Measurements from ENCODE around the gene KCNK3.
"Not testable (repeated sequence)": the region's sequence is repeated elsewhere in the genome, so short reads cannot be mapped to it uniquely, and the experiment has no call there.

KCNK3 gene

DNA sequence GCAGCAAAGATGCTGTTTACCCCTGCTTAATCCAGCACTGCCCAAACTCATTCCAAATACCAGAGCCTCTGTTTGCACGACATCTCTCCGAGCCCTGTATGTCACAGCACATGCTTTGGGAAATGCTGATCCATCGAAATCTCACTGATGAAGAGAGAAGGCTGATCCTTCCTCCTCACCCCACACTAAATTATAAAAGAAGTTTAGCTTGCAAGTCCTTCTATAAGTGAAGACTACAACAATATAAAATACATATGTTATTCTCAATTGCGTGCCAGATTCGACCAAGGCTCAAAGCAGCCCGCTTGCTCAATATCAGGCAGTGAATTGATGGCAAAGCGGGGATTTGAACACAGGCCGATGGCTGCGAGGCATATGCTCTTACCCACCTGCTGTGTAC is 40.9 kb downstream of the KCNK3 start:
- no peak for DNase-seq

DNA sequence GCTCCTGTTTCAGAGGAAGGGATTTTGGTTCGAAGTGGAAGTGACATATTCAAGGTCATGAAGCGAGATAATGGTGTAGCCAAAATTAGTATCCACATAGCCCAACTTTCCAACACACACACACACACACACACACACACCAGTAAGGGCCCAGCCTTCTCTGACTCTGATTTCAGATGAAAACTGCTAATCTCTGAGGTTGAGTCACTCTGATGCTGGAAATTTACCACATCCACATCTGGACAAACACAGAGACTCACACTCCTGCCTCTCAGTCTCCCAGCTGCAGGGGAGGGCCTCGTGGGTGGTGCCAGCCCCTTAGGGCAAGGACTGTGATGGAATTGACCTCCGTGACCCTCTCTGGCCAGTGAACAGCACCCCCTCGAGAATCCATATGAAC is 42.6 kb downstream of the KCNK3 start:
- DNase-seq, result no peak

DNA sequence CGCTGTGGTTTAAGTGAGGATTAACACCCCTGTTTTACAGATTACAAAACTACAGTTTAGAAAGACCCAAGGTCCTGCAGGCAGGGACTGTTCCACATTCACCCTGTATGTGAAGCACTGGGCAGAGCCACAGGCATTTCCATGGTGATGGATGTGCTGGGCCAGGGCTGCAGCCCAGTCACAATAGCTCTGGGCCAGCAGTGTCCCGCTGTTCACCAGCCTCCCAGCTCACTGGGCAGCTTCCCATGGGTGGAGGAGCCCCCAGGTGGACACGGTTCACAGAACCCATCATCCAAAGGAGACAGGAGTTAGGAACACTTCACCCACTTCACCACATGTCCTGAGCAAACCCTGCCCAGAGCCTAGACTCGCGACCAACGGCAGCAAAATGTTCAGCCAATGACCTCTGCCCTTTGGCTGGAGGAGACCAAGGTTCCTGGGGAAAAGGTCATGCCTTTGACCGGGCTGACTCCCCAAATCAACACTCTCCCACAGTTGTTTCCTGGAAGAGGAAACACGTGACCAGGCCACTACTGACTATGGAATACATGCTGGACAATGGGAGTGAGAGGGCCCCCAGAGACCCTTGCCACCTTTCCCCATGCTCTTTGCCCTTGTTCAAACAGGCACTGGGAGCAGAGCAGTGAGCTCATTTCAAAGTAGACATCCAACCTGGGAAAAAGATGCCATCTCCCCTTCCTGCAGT is 43.5 kb downstream of the KCNK3 start:
- no peak for DNase-seq

DNA sequence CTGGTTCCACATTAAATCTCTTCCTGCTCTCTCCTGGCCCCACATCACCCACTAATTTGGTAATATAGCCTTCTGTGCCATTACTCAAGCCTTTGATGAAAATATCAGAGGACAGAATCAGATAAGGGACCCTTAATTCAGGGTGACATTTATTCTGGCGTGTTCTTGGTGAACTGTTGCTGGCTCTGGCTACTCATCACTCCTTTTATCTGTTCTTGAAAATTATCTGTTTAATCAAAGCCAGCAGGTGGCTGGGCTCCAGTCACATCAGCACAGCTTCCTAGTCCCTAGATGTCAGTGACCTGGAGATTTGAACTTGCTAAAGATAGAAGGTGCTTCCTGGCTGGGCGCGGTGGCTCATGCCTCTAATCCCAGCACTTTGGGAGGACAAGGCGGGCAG is 44.7 kb downstream of the KCNK3 start:
- DNase-seq, result no peak

DNA sequence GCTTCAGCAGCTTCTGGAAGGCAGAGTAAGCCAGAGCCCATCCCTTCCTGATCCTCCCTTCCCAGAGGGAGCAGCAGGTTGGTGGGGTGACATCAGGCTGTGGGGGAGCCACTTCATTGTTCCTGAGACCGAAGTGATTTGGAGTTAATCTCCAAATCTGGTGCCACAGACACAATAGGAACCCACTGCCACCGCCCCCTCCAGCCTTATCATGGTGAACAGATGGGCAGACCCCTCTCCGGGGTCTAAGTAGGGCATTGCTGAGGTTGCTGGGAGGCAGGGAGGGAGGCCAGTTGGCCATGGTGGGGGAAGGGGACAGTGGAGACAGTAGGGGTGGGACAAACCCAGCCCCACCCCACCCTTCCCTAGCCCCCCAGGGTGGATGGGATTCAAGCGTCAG is 46.0 kb downstream of the KCNK3 start:
- DNase-seq, result peak; percentile 88

DNA sequence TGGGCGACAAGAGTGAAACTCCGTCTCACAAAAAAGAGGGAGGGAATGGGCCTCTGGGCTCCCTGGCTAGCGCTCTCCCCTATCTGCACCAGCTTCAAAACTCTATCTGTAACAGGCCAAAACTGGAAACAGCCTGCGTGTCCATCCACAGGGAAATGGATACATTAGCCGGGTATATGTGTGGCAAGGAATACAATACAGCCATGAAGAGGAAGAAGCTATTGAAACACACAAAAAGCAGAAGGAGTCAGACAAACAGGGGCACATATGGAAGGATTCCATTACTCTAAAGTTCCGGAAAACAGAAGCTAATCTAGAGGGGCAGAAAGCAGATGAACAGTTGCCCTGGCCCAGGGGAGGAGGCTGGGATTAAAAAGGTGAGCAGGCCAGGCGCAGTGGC is 47.0 kb downstream of the KCNK3 start:
- DNase-seq, result no peak

DNA sequence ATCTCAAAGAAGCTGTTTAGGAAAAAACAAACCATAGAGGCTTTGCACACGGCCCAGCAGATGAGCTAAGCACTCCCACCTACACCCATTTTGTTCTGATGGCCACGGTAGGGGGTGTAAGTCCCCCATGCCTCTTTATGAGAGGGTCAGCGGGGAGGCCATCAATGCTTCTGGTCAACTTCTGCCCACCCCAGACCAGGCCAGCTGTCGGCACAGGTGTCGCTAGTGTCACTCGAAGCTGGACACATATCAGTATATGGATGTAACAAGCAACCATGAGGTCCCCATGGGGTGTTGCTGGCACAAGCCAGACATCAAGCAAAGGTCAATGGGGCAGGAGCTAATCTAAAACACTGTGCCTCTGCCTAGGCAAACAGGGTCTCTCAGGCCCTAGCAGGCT is 47.8 kb downstream of the KCNK3 start:
- no peak for DNase-seq

DNA sequence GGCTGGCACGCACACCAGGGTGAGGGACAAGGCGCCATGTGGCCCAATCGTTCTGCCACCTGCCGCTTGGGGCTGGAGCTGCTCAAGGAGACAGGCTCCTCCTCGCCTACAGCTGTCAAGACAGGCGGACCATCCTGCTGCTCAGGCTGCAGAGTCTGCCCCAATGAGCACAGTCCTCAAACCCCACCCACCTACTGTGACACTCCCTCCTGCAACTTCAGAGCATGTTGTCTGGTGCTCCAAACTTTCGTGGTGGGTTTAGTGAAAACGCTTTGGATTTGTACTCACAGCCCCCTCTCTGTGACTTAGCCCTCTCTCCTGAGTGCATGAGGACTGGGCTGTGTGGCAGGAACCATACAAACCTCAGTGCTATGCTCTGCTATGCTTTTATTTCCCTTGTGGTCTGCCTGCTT is 48.4 kb downstream of the KCNK3 start:
- DNase-seq, result peak; percentile 81

DNA sequence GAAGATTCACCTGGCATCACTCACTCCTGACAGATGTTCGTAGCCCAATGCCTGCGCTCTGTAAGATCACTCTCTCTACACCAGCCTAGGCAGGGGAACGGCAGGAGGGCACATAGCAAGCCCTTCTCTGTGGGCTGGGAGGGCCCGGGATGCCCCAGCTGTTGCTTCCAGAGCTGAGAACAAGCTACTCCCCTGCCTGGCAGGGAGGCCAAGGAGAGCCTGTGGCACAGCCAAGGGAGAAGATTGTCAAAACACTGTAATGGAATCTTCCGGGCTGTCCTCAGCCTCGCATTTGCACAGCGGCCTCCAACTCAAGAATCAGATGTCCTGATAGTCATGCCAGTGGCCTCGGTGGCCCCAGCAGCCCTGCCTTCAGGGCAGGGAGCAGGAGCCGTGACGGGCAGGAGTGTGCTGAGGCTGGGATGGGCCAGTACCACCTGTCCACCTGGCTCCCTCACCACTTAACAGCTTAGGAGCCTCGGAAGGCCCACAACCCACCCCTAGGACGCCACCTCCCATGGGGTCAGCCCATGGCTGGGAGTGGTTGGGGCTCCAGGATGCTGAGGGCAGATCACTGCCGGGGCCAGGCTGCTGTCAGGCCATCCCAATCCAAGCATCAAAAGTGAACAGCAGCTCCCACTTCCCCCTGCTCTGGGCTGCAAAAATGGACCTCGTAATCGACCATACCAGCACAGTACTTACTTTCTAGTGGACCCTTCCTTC is 49.7 kb downstream of the KCNK3 start:
- peak; percentile 18 for DNase-seq

DNA sequence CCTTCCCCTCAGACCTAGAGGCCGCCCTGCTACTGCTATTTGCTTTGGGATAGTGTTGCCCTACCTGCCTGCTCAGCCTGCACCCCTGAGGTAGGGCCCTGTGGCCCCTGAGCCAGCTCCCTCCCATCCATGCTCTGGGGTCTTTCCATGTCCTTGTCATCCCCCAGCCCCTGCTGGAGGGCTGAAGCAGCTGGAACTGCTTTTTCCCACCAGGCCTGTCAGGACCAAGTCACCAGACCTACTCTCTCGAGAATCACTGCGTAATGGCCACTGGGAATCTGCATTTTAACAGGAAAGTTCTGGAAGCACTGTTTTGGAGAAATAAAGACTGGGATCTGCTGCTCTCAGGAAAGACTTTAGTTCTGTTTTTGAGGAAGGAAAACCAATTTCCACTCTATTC is 51.3 kb downstream of the KCNK3 start:
- no peak for DNase-seq

DNA sequence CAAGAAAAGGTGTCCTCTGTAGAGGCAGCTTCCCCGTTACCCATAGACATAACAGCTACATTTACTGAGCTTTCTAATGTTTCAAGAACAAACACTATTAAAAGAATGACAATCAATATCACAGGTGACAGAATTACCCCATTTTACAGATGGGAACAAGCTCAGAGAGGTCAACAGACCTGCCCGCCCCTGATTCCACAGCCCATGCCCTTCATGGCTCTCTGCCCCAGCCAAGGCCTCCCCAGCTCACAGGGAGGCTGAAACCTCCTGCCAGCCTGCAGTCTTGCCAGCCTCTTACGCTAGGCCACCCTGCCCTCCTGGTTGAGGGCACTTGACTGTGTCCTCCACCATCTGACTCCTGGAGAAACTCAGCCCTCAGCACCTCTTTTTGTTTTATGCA is 52.4 kb downstream of the KCNK3 start:
- no peak for DNase-seq

DNA sequence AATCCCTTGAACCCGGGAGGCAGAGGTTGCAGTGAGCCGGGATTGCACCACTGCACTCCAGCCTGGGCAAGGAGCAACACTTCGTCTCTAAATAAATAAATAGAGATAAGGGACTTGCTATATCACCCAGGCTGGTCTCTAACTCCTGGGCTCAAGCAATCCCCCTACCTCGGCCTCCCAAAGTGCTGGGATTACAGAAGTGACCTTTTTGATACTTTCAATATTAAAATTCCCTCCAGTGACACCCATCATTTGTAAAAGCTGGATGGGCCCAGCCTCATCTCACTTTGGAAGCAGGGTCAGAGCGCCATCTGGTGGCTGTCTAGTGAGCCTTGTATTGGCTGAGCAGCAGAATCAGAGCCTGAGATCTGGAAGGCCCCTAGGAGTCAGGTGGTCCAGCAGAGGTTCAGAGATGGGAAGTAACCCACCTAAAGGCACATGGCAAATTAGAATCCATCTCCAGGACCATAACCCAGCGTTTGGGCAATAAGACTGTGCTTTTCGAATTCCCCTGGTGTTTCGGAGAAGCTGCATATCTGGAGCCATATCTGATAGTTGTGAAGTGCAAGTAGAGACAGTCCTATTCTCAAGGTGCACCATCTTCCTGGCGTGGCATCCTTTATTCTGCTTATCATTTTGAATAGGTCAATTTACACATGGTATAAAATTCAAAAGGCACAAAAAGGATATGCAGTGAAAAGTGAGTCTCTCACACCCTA is 53.2 kb downstream of the KCNK3 start:
- peak; percentile 15 for DNase-seq

DNA sequence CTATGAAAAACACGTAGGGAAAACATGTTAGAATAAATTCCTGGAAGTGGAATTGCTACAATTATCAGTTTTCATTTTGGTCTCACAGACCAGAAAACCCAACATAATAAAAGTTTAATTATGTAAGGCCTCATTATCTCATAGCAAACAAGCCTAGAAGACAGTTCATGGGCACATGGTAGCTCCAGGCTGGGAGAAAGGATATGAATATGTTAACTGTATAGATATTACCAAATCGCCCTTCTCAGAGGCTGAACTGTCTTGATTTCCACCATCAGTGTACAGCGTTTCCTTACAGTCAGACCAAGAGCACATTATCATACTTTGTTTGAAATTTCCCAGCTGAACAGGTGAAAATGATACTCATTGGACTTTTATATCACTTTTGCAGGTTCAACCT is 54.4 kb downstream of the KCNK3 start:
- DNase-seq, result no peak

DNA sequence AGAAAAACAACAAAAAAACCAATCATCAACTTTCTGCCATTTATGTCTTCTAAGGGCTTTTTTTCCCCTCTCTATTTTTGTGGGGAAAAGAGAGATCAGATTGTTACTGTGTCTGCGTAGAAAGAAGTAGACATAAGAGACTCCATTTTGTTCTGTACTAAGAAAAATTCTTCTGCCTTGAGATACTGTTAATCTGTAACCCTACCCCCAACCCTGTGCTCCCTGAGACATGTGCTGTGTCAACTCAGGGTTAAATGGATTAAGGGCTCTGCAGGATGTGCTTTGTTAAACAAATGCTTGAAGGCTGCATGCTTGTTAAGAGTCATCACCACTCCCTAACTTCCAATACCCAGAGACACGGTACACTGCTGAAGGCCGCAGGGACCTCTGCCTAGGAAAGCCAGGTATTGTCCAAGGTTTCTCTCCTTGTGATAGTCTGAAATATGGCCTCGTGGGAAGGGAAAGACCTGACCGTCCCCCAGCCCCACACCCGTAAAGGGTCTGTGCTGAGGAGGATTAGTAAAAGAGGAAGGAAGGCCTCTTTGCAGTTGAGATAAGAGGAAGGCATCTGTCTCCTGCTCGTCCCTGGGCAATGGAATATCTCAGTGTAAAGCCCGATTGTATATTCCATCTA is 57.4 kb downstream of the KCNK3 start:
- DNase-seq, result peak; percentile 32

DNA sequence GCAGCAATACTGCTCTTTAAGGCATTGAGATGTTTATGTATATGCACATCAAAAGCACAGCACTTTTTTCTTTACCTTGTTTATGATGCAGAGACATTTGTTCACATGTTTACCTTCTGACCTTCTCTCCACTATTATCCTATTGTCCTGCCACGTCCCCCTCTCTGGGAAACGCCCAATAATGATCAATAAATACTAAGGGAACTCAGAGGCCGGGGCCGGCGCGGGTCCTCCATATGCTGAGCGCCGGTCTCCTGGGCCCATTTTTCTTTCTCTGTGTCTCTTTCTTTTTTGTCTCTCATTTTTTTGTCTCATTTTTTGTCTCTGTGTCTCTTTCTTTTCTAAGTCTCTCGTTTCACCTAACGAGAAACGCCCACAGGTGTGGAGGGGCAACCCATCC is 57.9 kb downstream of the KCNK3 start:
- not testable (repeated sequence) for DNase-seq

DNA sequence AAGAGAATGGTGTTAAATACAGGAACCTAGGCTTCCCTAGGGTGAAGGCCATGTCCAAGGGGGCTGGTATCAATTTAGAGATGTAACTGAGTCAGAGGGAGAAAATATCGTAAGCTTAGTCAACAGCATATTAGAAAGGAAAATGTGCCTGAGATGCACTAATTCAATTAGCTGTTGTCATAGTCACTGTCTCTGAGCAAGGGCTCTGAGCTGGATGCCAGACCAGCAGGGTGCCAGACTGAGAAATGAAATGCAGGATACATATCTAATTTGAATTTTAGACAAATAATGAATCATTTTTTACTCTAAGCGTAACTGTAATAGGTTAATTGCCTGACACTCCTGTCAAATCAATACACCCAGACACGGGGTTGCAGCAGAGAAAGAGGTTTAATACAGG is 60.1 kb downstream of the KCNK3 start:
- DNase-seq, result no peak

DNA sequence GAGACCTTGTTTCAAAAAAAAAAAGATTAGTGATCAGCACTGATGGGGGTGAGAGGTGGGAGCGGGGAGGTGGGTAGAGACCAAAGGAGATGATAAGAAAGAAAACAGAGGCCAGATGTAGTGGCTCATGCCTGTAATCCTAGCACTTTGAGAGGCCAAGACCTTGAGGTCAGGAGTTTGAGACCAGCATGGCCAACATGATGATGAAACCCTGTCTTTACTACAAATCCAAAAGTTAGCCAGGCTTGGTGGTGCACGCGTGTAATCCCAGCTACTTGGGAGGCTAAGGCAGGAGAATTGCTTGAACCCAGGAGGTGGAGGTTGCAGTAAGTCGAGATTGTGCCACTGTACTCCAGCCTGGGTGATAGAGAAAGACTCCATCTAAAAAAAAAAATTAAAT is 62.0 kb downstream of the KCNK3 start:
- DNase-seq, result no peak

DNA sequence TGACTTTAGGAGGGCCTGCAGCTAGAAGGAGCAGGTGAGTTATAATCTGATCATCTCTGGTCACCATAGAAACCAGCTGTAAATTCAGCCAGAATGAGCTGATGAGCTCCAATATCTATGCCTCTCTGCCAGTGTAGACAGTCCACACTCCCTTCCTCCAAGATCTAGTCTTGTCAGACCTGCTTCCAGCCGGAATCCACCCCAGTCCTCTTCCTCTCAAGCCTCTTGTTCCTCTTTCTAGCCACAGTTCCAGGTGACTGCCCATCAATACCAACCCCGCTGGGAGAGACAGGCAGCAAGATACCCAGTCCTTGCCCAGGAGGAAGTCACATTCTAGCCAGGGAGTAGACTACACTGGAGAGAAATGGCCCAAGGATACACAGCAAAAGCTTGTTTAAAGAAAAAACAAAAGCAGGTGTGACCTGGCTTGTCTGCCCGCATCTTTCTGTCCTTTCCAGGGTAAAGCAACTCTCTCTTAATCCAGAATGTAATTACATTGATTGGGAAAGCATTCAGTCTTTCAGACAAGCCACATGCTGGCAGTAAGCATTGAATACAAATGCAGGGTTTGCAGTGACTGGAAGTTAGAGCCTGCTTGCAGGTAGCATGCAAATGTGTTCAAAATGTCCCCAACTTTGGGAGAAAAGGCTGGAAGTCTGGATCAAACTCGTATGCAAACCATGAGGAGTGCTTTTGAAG is 62.6 kb downstream of the KCNK3 start:
- no peak for DNase-seq

DNA sequence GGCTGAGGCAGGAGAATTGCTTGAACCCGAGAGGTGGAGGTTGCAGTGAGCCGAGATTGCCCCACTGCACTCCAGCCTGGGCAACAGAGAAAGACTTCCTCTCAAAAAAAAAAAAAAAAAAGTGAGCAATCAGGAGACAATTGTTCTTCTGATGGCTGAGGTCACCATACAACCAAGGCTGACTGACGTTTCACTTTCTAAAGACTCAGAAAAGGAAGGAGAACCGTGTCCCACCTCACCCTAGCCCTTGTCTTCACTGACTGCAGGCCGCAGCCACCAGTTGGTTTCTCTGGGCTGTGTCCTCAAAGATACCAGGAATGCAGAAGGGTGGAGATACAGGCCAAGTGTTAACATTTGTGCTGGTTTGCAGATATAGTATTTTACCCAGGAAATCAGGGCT is 63.8 kb downstream of the KCNK3 start:
- no peak for DNase-seq

DNA sequence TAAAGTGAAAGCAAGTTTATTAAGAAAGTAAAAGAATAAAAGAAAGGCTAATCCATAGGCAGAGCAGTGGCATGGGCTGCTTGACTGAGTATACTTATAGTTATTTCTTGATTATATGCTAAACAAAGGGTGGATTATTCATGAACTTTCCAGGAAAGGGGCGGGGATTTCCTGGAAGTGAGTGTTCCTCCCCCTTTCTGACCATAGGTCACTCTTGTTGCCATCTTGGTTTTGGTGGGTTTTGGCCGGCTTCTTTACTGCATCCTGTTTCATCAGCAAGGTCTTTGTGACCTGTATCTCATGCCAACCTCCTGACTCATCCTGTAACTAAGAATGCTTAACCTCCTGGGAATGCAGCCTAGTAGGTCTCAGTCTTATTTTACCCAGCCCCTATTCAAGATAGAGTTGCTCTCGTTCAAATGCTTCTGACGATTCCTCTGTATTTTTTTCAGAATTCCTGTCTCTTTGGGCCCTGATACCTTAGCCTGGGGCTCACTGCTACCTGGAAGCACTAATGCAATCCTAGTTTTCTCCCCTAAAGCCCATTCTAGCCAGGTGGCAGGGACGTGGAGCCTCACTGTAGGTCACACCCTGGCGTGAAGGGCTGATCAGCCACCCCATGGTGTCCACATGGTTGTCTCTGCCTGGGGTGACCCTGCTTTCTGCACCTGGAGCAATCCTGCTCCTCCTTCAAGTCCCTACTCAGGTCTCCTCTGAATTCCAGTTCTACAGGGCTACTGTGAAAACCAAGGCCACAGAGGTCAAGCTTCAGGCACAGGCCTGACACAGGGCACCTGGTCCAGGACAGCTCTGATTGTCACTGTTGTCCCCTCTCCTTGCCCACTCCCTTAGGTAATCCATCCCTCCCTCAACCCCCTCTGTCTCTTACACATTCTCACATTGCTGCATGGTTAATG is 65.6 kb downstream of the KCNK3 start:
- no peak for DNase-seq

DNA sequence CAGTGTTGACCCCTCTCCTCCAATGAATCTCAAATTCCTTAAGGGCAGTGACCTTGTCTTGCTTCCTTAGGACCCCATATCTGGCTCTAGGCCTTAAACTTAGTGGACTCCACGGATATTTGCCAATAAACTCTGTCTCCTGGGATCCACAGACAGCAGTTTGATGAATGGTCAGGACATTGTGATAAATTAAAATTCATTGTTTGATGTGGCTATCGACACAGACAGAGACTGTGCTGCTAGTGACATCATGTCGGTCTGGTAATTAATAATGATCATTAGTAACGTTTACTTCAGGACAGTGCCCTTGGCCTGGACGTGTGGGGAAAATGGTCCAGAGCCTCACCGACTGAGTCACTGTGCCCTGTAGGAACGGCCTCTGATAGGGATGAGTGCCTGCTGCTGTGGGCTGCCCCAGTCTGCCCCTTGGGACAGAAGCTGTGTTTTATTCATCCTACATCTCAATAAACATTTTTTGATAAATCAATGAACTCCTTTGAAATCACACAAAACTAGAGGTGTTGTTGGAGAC is 66.3 kb downstream of the KCNK3 start:
- DNase-seq, result no peak

DNA sequence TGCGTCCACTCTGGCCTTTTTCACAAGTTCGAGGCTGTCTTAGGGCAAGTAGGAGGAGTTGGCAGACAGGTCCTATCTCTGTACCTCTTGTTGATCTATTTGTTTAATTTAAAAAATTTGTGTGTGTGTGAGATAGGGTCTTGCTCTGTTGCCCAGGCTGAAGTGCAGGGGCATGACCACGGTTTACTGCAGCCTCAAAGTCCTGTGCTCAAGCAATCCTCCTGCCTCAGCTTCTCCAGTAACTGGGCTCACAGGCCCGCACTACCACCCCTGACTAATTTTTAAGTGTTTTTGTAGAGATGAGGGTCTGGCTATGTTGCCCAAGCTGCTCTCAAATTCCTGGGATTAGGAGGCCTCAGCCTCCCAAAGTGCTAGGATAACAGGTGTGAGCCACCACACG is 67.3 kb downstream of the KCNK3 start:
- DNase-seq, result no peak

Data from NCI-H524 treated with DMSO at 0.1 percent for 48 hours (cell line).